Activated CD4-positive, alpha-beta memory T cell treated with anti-CD3 and anti-CD28 coated beads for 36 hours (primary cell): Measurements from ENCODE around the gene RBBP8NL. TPM values are rescaled to one million over a fixed set of nuclear protein-coding genes. Genes with fewer than 3 reads are reported as not detected.

Experiments
- CTCF ChIA-PET: fragments of 350-600 bp; sonication (Branson Sonifier 250); formaldehyde crosslinking; loops from one replicate; lab custom pipeline; 2021; ENCODE audit warnings: antibody characterized with exemption, inconsistent platforms; lab: Charles Lee
- POLR2A ChIA-PET: fragments of 350-600 bp; sonication (Branson Sonifier 250); formaldehyde crosslinking; loops from one replicate; lab custom pipeline; 2021; ENCODE audit warnings: antibody characterized with exemption; lab: Charles Lee
- DNase-seq: peaks from one replicate; pipeline ENCODE4 v3.0.0-alpha.2; 2020
- H3K27ac Mint-ChIP-seq: one replicate; pipeline ENCODE4 v1.8.0; 2021; ENCODE audit warnings: mixed read lengths
- H3K27me3 Mint-ChIP-seq: one replicate; pipeline ENCODE4 v1.8.0; 2021; ENCODE audit warnings: mixed read lengths
- H3K36me3 Mint-ChIP-seq: one replicate; pipeline ENCODE4 v1.8.0; 2021; ENCODE audit warnings: mixed read lengths
- H3K4me1 Mint-ChIP-seq: one replicate; pipeline ENCODE4 v1.8.0; 2021; ENCODE audit warnings: low read depth, mixed read lengths
- H3K4me3 Mint-ChIP-seq: one replicate; pipeline ENCODE4 v1.8.0; 2021; ENCODE audit warnings: mild to moderate bottlenecking, mixed read lengths
- H3K9me3 Mint-ChIP-seq: one replicate; pipeline ENCODE4 v1.8.0; 2021; ENCODE audit warnings: mixed read lengths
- intact Hi-C: fragments of 100-400 bp; cut with micrococcal nuclease; formaldehyde crosslinking; loops from one replicate; pipeline ENCODE4 v1.15.1; 2023
- total RNA-seq, 2 experiments: library from RNA; stranded (reverse); gene quantifications; one replicate each; pipeline ENCODE4 v1.2.3, GENCODE V29; 2021

Gene RBBP8NL
- total RNA-seq, 2 experiments from 2014 or later = not detected

DNA sequence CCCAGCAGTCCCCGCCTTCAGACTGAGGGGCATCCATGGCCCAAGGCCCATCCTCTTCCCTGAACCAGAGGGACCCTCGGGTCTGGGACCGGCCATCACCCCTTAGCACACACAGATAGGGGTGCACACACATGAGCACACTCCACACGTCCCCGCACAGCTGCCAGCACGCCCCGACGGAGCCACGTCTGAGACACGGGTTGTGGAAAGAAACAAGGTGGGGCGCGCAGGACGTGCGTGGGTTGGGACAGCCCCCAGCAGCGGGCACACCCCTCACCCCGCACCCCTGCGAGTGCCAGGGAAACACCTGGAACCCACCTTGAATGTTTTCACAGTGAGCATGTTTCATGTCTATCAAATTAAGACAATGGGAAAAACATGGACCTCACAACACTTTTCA lies 42.0 kb upstream of the RBBP8NL start:
- Mint-ChIP-seq H3K27ac (no peak overlapping the region), H3K4me3 (no peak overlapping the region), H3K36me3 (no peaks in the 10 kb centered on the region), H3K4me1 (no peaks in the 10 kb centered on the region), H3K27me3 (peaks cover 13% of the 10 kb centered on the region), H3K9me3 (no peaks in the 10 kb centered on the region)
- ChIA-PET CTCF (no interaction called here), POLR2A (no interaction called here)
- no peak for DNase-seq
- intact Hi-C loops = no loop called here

DNA sequence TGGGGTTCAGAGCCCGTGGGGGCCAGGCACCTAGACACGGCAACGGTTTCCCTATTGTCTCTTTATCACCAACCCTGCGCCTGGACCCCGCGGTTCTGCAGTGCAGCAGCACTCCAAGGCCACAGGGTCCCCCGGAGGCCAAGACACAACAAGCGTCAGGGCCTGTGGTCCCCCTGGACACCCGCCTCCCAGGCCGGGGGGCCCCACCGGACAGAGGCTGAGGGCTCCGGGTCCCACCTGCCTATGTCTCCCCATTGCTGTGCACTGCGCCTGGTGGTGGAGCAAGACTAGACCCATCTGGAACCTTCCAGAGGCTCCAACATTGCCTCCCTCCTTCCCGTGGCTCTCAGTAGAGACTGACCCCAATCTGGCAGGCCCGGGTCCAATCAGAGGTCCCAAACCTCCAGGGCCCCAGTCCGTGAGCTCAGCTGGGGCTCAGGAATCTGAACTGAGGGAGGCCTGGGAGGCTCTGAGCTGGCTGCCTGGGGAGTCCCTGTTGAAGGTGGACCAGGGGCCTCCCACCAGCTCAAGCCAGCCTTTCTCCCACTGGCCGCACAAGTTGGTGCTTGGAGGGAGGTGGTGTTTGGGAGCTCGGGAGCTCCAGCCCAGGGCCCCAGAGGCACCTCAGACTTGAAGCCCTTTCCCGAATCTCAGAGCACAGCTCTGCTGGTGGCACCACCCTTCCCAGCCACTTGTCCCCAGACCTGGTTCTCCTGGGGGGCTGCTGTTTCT lies 39.6 kb upstream of the RBBP8NL start:
- CTCF ChIA-PET = no interaction called here
- POLR2A ChIA-PET = no interaction called here
- Mint-ChIP-seq H3K4me1 (no peaks in the 10 kb centered on the region), H3K27ac (no peak overlapping the region), H3K27me3 (peaks cover 9% of the 10 kb centered on the region), H3K9me3 (no peaks in the 10 kb centered on the region), H3K36me3 (no peaks in the 10 kb centered on the region), H3K4me3 (no peak overlapping the region)
- intact Hi-C loops = no loop called here
- no peak for DNase-seq

DNA sequence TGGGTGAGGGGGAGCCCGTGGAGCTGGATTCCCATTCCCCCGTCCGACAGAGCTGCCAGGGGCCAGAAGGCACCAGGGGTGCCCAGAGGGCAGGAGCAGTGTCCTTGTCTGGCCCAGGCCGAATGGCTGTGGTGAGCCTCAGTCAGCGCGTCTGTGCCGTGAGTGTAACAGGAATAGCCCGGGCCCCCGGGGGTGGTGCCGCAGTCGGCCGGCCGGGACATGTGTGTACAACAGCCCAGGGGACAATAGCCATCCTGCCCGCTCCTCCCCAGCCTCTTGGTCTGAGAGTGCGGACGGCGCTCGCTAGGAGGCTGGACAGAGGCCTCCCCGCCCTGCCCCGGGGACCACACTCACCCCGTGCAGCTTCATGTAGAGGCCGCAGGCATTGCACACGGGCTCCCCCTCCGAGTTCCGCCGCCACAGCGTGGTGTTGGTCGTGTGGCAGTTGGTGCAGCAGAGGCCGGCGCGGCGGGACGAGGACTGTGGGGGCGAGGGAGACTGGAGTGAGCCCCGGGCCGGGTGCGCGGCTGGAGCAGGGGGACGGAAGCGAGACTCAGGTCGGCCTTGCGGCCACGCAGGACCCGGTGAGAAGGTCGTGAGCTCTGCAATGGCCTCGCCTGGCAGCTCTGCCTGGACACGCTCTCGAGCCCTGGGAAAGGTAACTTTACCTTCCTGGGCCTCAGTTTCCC lies 38.9 kb upstream of the RBBP8NL start:
- H3K27ac Mint-ChIP-seq = no peak overlapping the region
- DNase-seq = no peak
- H3K4me3 Mint-ChIP-seq = no peak overlapping the region
- ChIA-PET CTCF (no interaction called here), POLR2A (no interaction called here)
- H3K4me1 Mint-ChIP-seq = no peaks in the 10 kb centered on the region
- intact Hi-C loops = no loop called here
- no peaks in the 10 kb centered on the region for H3K9me3 Mint-ChIP-seq
- peaks cover 8% of the 10 kb centered on the region for H3K27me3 Mint-ChIP-seq
- H3K36me3 Mint-ChIP-seq = no peaks in the 10 kb centered on the region

DNA sequence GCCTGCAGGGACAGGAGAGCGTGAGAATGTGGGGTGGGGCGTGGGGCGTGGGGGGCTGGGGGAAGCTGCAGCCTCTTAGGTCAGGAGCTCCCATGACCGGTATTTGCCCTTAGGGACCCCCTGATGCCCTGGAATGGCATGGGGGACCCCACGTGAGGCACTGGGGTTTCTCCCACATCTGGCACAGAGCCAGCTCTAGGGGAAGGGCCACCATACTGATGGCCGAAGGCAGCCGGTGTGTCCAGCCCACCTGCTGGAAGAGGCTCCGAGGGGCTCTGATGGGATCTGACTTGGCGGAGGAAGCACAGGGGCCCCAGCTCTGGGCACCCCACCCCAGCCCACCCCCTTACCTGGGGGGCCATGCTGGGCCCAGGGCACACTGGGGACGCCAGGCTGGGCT lies 37.7 kb upstream of the RBBP8NL start:
- peaks cover 4% of the 10 kb centered on the region for H3K27me3 Mint-ChIP-seq
- no peak overlapping the region for H3K4me3 Mint-ChIP-seq
- intact Hi-C loops = no loop called here
- H3K9me3 Mint-ChIP-seq = no peaks in the 10 kb centered on the region
- POLR2A ChIA-PET = no interaction called here
- no peak overlapping the region for H3K27ac Mint-ChIP-seq
- no peak for DNase-seq
- H3K4me1 Mint-ChIP-seq = no peaks in the 10 kb centered on the region
- no peaks in the 10 kb centered on the region for H3K36me3 Mint-ChIP-seq
- CTCF ChIA-PET = no interaction called here

DNA sequence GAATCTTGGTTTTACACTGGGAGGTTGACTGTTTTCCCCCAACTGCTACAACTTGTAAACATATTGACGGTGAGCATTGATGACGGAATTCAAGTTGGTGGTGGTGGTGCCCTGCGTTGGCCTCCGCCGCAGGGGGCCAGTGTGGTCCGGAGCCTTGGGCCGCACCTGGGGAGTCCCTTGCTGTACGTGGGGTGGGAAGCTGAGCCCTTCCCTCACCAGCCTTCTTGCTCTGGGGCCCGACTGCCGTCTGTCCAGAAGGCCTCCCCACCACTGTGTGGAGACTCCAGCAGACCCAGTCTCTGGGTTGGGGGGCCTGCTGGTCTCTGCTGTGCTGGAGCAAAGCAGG lies 37.1 kb upstream of the RBBP8NL start:
- intact Hi-C loops = no loop called here
- no peak overlapping the region for H3K4me3 Mint-ChIP-seq
- no peak for DNase-seq
- H3K9me3 Mint-ChIP-seq = no peaks in the 10 kb centered on the region
- H3K27ac Mint-ChIP-seq = no peak overlapping the region
- no peaks in the 10 kb centered on the region for H3K36me3 Mint-ChIP-seq
- POLR2A ChIA-PET = no interaction called here
- no peaks in the 10 kb centered on the region for H3K4me1 Mint-ChIP-seq
- peaks cover 3% of the 10 kb centered on the region for H3K27me3 Mint-ChIP-seq
- CTCF ChIA-PET = no interaction called here

DNA sequence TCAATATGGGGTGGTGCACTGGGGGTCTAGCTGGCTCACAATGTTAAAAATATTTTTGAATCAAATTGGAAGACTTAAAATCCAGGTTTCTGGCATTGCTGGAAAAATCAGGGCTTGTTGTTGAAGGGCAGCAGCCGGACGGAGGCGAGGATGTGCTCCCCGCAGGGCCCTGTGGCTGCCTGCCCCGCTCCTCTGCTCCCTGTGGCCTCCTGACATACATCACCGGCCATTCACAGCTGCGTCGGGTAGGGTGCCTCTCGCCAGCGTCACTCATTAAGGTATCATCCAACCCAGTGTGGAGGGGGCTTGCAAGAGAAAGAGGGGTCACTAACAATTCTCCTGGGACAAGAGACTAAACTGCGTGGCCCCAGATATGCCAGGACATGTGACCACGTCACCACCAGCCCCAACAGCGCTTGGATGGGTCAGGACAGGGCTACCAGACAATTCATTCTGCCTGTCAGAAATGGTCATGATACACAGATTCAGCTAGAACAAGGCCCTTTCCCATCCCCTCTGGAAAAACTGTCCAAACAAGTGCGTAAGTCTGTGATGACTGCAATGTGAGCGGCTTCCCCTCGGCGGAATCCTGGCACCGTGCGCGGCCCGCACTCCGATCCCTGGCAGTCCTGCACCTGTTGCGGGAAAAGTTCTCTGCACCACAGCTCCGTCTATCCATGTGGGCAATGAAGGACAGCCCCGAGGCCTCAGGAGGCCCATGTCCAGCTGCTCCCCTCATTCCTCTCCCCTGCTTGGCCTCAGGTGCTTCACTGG lies 36.5 kb upstream of the RBBP8NL start:
- intact Hi-C loops = no loop called here
- H3K4me1 Mint-ChIP-seq = no peaks in the 10 kb centered on the region
- CTCF ChIA-PET = no interaction called here

DNA sequence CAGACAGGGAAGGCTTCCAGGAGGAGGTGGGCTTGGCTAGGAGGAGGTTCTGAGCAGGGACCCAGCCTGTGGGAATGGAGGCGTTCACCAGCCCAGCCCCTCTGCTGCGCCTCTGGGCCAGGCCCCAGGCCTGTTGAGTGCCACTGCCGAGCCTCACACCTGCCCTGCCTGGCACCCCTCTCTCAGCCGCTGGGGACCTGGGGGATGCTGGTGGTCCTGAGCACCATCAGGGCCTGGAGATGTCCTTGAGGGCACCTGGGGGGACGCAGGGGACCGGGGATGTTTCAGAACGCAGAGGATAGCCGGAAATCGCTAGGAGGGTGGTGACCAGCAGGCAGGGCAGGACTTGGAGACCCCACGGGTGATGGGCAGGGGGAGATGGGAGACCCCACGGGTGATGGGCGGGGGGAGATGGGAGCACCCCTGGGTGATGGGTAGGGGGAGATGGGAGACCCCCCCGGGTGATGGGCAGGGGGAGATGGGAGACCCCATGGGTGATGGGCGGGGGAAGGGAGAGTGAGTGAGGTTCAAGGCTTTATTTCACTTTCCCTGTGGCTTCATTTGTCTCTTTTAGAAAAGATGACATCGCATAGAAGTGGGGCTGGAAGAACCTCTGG lies 35.7 kb upstream of the RBBP8NL start:
- no peaks in the 10 kb centered on the region for H3K9me3 Mint-ChIP-seq
- H3K4me3 Mint-ChIP-seq = no peak overlapping the region
- H3K4me1 Mint-ChIP-seq = no peaks in the 10 kb centered on the region
- no peaks in the 10 kb centered on the region for H3K36me3 Mint-ChIP-seq
- H3K27me3 Mint-ChIP-seq = peaks cover 2% of the 10 kb centered on the region
- no peak for DNase-seq
- H3K27ac Mint-ChIP-seq = no peak overlapping the region
- intact Hi-C loops = no loop called here
- POLR2A ChIA-PET = no interaction called here
- CTCF ChIA-PET = no interaction called here

More for the DNA sequence above, 36.5 kb upstream of the RBBP8NL start:
- no peaks in the 10 kb centered on the region for H3K9me3 Mint-ChIP-seq
- no peak overlapping the region for H3K27ac Mint-ChIP-seq
- H3K36me3 Mint-ChIP-seq = no peaks in the 10 kb centered on the region
- no peaks in the 10 kb centered on the region for H3K27me3 Mint-ChIP-seq
- POLR2A ChIA-PET = no interaction called here
- no peak for DNase-seq
- no peak overlapping the region for H3K4me3 Mint-ChIP-seq

DNA sequence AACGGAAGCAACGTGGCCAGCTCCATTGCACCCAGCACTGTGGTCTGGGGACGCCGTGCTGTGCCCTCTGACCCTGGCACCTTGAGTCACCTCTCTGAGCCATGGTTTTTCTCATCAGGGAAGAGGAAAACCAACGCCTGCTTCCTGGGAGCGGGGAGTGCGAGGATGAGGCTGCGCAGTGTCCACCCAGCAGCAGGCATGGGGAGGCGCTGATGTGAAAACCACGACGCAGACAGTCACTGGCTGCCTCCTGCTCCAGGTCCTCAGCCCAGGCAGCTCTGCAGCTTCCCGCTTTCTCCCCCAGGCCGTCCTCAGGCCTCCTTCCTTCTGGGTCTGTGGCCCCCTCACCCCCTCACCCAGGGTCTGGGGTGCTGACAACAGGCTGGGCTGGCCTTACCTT lies 34.5 kb upstream of the RBBP8NL start:
- no peaks in the 10 kb centered on the region for H3K9me3 Mint-ChIP-seq
- intact Hi-C loops = no loop called here
- no peak for DNase-seq
- no peak overlapping the region for H3K27ac Mint-ChIP-seq
- H3K36me3 Mint-ChIP-seq = no peaks in the 10 kb centered on the region
- H3K4me1 Mint-ChIP-seq = no peaks in the 10 kb centered on the region
- peaks cover 8% of the 10 kb centered on the region for H3K27me3 Mint-ChIP-seq
- no peak overlapping the region for H3K4me3 Mint-ChIP-seq
- CTCF ChIA-PET = no interaction called here
- POLR2A ChIA-PET = no interaction called here

DNA sequence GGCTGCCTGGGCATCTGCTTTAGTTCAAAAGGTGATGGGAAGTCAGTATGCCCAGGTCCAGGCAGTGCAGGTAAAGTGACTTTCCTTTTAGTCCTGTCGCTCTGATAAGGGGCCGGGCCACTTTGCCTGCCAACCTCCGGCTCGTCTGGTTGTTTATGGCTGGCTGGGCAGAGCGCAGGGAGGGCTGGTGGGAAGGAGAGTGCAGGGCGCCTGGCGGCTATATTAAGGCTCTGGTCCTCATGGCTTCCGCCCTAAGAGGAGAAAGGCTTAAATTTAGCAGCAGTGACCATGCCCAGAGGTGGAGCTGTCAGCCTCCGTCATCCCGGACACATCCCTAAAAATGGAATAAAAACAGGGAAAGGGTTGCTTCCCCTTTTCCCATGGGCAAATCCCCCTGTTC lies 33.8 kb upstream of the RBBP8NL start:
- Mint-ChIP-seq H3K4me3 (no peak overlapping the region), H3K27me3 (peaks cover 10% of the 10 kb centered on the region), H3K9me3 (no peaks in the 10 kb centered on the region), H3K27ac (no peak overlapping the region), H3K4me1 (no peaks in the 10 kb centered on the region), H3K36me3 (no peaks in the 10 kb centered on the region)
- ChIA-PET CTCF (no interaction called here), POLR2A (no interaction called here)
- DNase-seq = no peak
- intact Hi-C loops = no loop called here

DNA sequence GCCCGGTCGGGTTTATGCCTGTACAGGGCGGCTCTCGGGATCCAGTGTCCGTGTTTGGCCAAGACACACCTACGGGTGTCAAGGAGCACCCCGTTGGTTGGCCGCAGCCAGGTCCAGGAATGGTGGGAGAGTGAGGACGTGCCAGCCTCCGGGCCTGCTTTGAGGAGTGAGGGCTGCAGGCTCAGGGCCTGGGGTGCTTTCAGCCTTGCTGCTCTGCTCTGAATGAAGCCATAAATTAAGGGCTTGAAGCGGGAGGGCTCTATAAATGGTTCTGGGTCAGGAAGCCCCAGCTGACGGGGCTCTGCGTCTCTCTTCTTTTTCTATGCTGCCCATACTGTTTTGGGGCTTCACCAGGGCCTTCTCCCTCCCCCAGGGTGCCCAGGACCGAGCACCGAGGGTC lies 33.3 kb upstream of the RBBP8NL start:
- H3K9me3 Mint-ChIP-seq = no peaks in the 10 kb centered on the region
- H3K36me3 Mint-ChIP-seq = no peaks in the 10 kb centered on the region
- intact Hi-C loops = no loop called here
- CTCF ChIA-PET = no interaction called here
- H3K27me3 Mint-ChIP-seq = peaks cover 10% of the 10 kb centered on the region
- H3K4me1 Mint-ChIP-seq = no peaks in the 10 kb centered on the region
- H3K27ac Mint-ChIP-seq = no peak overlapping the region
- no peak overlapping the region for H3K4me3 Mint-ChIP-seq
- no peak for DNase-seq
- POLR2A ChIA-PET = no interaction called here

DNA sequence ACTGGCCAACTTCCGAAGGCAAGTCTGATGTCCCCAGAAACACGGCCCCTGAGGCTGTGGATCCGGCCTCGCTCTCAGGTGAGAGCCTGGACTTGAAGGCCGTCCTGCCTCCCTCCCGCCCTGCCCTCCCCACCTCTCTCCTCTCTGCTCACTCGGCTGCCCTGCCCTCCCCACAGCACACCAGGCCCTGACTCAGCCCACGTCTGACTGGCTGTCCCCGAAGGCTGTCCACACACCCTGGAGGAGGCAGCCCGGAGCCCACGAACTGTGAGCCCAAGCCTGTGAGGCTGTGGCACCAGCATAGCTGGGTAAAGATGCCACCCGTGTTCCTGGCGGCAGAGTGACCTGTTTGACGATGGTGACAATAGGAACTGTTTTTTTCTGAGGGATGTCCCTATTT lies 32.1 kb upstream of the RBBP8NL start:
- H3K27me3 Mint-ChIP-seq = peaks cover 10% of the 10 kb centered on the region
- H3K9me3 Mint-ChIP-seq = no peaks in the 10 kb centered on the region
- no peak for DNase-seq
- H3K4me3 Mint-ChIP-seq = no peak overlapping the region
- intact Hi-C loops = no loop called here
- H3K27ac Mint-ChIP-seq = no peak overlapping the region
- POLR2A ChIA-PET = no interaction called here
- H3K4me1 Mint-ChIP-seq = no peaks in the 10 kb centered on the region
- no peaks in the 10 kb centered on the region for H3K36me3 Mint-ChIP-seq
- CTCF ChIA-PET = no interaction called here
